HEK293T (cell line): ENCODE results near the gene BRICD5.

Source experiments
- BHLHE40 ChIP-seq: fragments of 450-650 bp; IDR thresholded peaks from 2 replicates; pipeline ENCODE4 v1.6.1; 2016; ENCODE audit warnings: mild to moderate bottlenecking, moderate library complexity, borderline replicate concordance
- ELF4 ChIP-seq: fragments of 450-650 bp; IDR thresholded peaks from 2 replicates; pipeline ENCODE4 v1.6.1; 2017; ENCODE audit warnings: antibody characterized with exemption
- FOXA1 ChIP-seq: fragments of 450-650 bp; IDR thresholded peaks from 2 replicates; pipeline ENCODE4 v1.6.1; 2016; ENCODE audit warnings: mild to moderate bottlenecking
- FOXM1 ChIP-seq: fragments of 450-650 bp; IDR thresholded peaks from 2 replicates; pipeline ENCODE4 v1.6.1; 2017; ENCODE audit warnings: mild to moderate bottlenecking, borderline replicate concordance
- HDGF ChIP-seq: fragments of 450-650 bp; IDR thresholded peaks from 2 replicates; pipeline ENCODE4 v1.6.1; 2017; ENCODE audit warnings: antibody characterized with exemption, borderline replicate concordance
- LEF1 ChIP-seq: fragments of 450-650 bp; IDR thresholded peaks from 2 replicates; pipeline ENCODE4 v1.6.1; 2017; ENCODE audit warnings: mild to moderate bottlenecking, borderline replicate concordance
- NFRKB ChIP-seq: fragments of 450-650 bp; IDR thresholded peaks from 2 replicates; pipeline ENCODE4 v1.6.1; 2016; ENCODE audit warnings: mild to moderate bottlenecking, moderate library complexity
- SP1 ChIP-seq: fragments of 450-650 bp; IDR thresholded peaks from 2 replicates; pipeline ENCODE4 v1.6.1; 2017
- SUZ12 ChIP-seq: fragments of 450-650 bp; IDR thresholded peaks from 2 replicates; pipeline ENCODE4 v1.6.1; 2016; ENCODE audit warnings: mild to moderate bottlenecking
- ZNF384 ChIP-seq: fragments of 450-650 bp; IDR thresholded peaks from 2 replicates; pipeline ENCODE4 v1.6.1; 2016

GRCh38 chr16:2184962-2185361 is 25.7 kb downstream of the BRICD5 start:
- TF ChIP-seq SP1 (no peak), SUZ12 (no peak), FOXA1 (no peak), ELF4 (no peak), HDGF (no peak), BHLHE40 (no peak), NFRKB (no peak), LEF1 (no peak), ZNF384 (no peak), FOXM1 (no peak)
